Gastrocnemius medialis (tissue), 4 donors: ENCODE results near the gene RASSF5.

Source experiments
- CTCF ChIP-seq, 5 experiments: fragments of 450-650 bp in 3 of 5; fragments of 200-600 bp in 2 of 5; sonication (generic) in 2 of 5; IDR thresholded peaks in 4 of 5; conservative IDR thresholded peaks in 1 of 5; 1 replicate in 4 of 5; 2 replicates in 1 of 5; pipeline ENCODE4 v1.5.1; 2016 to 2019; ENCODE audit warnings: antibody characterized with exemption in 5 of 5, mild to moderate bottlenecking in 3 of 5, moderate library complexity in 3 of 5
- POLR2A ChIP-seq, 2 donors: fragments of 450-650 bp; IDR thresholded peaks; one replicate each; pipeline ENCODE4 v1.6.1; 2017; ENCODE audit warnings: antibody characterized with exemption in 2 of 2, mild to moderate bottlenecking in 2 of 2, moderate library complexity in 2 of 2

- TF ChIP-seq CTCF (IDR thresholded peaks at IDR 0.05 in 4 of 5, conservative IDR thresholded peaks at IDR 0.05 in 1 of 5) (no peak), POLR2A (IDR thresholded peaks at IDR 0.05) (no peak)
These were observed 66.4 kb downstream of the RASSF5 start for GRCh38 chr1:206573762-206574161.
